Measurements from ENCODE around the gene RBBP8.

- TF ChIP-seq GATA2 (IDR thresholded peaks at IDR 0.05; ENCODE audit: low read depth, low read length): no peak
- no peak for TF ChIP-seq GATA3 (IDR thresholded peaks at IDR 0.05; ENCODE audit: low read depth, low read length)
These were observed 132.2 kb downstream of the RBBP8 start for GRCh38 chr18:23065234-23065806.

Measured in SH-SY5Y (cell line).